Measurements from ENCODE around the gene AKAP11. TPM values are rescaled to one million over a fixed set of nuclear protein-coding genes. Genes with fewer than 3 reads are reported as not detected.

Gene AKAP11
- total and polyA plus RNA-seq, 4 donors, result 4.8 to 42.0 (median 22.0) TPM

- no peak for DNase-seq
- no peaks in the 10 kb centered on the region for H3K27me3 ChIP-seq (ENCODE audit: control insufficient read depth in 1 of 2, insufficient read depth in 2 of 2, low read length in 1 of 2)
- H3K27ac ChIP-seq (ENCODE audit: low read depth in 1 of 2, low read length in 2 of 2), result no peak overlapping the region
- H3K36me3 ChIP-seq (ENCODE audit: control insufficient read depth in 1 of 2, insufficient read depth in 2 of 2, low read length in 1 of 2), result no peaks in the 10 kb centered on the region
- intact Hi-C loops (cut with DNase I), result no loop called here
- ATAC-seq (ENCODE audit: low FRiP score), result no peak
- no peak overlapping the region for H3K4me3 ChIP-seq (ENCODE audit: low read length in 2 of 2)
- H3K4me1 ChIP-seq (ENCODE audit: control insufficient read depth in 1 of 2, insufficient read depth in 2 of 2, low read length in 2 of 2), result no peaks in the 10 kb centered on the region
- H3K9me3 ChIP-seq (ENCODE audit: control insufficient read depth, low read length), result no peaks in the 10 kb centered on the region
- 41 to 48% methylated on average over 6 of the region's 6 CpGs for WGBS, 2 donors
Measured at GRCh38 chr13:42334329-42334706, 62.4 kb downstream of the AKAP11 start.

GRCh38 chr13:42337808-42338600, 66.1 kb downstream of the AKAP11 start:
- WGBS, 2 donors, result 71 to 72% methylated on average over 7 of the region's 7 CpGs
- no peak for ATAC-seq (ENCODE audit: low FRiP score)
- H3K4me3 ChIP-seq (ENCODE audit: low read length in 2 of 2), result no peak overlapping the region
- no peaks in the 10 kb centered on the region for H3K4me1 ChIP-seq (ENCODE audit: control insufficient read depth in 1 of 2, insufficient read depth in 2 of 2, low read length in 2 of 2)
- H3K36me3 ChIP-seq (ENCODE audit: control insufficient read depth in 1 of 2, insufficient read depth in 2 of 2, low read length in 1 of 2), result no peaks in the 10 kb centered on the region
- no peaks in the 10 kb centered on the region for H3K9me3 ChIP-seq (ENCODE audit: control insufficient read depth, low read length)
- intact Hi-C loops (cut with DNase I), result no loop called here
- no peaks in the 10 kb centered on the region for H3K27me3 ChIP-seq (ENCODE audit: control insufficient read depth in 1 of 2, insufficient read depth in 2 of 2, low read length in 1 of 2)
- DNase-seq, result no peak
- H3K27ac ChIP-seq (ENCODE audit: low read depth in 1 of 2, low read length in 2 of 2), result no peak overlapping the region

GRCh38 chr13:42345367-42345766, 73.4 kb downstream of the AKAP11 start:
- no peaks in the 10 kb centered on the region for H3K9me3 ChIP-seq (ENCODE audit: control insufficient read depth, low read length)
- ATAC-seq (ENCODE audit: low FRiP score) (no peak), DNase-seq (no peak)
- H3K4me1 ChIP-seq (ENCODE audit: control insufficient read depth in 1 of 2, insufficient read depth in 2 of 2, low read length in 2 of 2), result no peaks in the 10 kb centered on the region
- H3K27me3 ChIP-seq (ENCODE audit: control insufficient read depth in 1 of 2, insufficient read depth in 2 of 2, low read length in 1 of 2), result no peaks in the 10 kb centered on the region
- H3K36me3 ChIP-seq (ENCODE audit: control insufficient read depth in 1 of 2, insufficient read depth in 2 of 2, low read length in 1 of 2), result no peaks in the 10 kb centered on the region
- WGBS, 2 donors, result 76 to 85% methylated on average over 3 of the region's 3 CpGs
- intact Hi-C loops (cut with DNase I), result no loop called here
- no peak overlapping the region for H3K4me3 ChIP-seq (ENCODE audit: low read length in 2 of 2)
- no peak overlapping the region for H3K27ac ChIP-seq (ENCODE audit: low read depth in 1 of 2, low read length in 2 of 2)

- Histone ChIP-seq H3K27me3 (ENCODE audit: control insufficient read depth in 1 of 2, insufficient read depth in 2 of 2, low read length in 1 of 2) (no peaks in the 10 kb centered on the region), H3K4me3 (ENCODE audit: low read length in 2 of 2) (no peak overlapping the region), H3K4me1 (ENCODE audit: control insufficient read depth in 1 of 2, insufficient read depth in 2 of 2, low read length in 2 of 2) (no peaks in the 10 kb centered on the region), H3K36me3 (ENCODE audit: control insufficient read depth in 1 of 2, insufficient read depth in 2 of 2, low read length in 1 of 2) (no peaks in the 10 kb centered on the region), H3K9me3 (ENCODE audit: control insufficient read depth, low read length) (no peaks in the 10 kb centered on the region), H3K27ac (ENCODE audit: low read depth in 1 of 2, low read length in 2 of 2) (no peak overlapping the region)
- intact Hi-C loops (cut with DNase I), result no loop called here
- ATAC-seq (ENCODE audit: low FRiP score) (no peak), DNase-seq (no peak)
- WGBS, 2 donors, result 77 to 78% methylated on average over 4 of the region's 4 CpGs
Measured at GRCh38 chr13:42348576-42348975, 76.6 kb downstream of the AKAP11 start.

GRCh38 chr13:42350141-42350540, 78.2 kb downstream of the AKAP11 start:
- intact Hi-C loops (cut with DNase I), result no loop called here
- Histone ChIP-seq H3K36me3 (ENCODE audit: control insufficient read depth in 1 of 2, insufficient read depth in 2 of 2, low read length in 1 of 2) (no peaks in the 10 kb centered on the region), H3K27me3 (ENCODE audit: control insufficient read depth in 1 of 2, insufficient read depth in 2 of 2, low read length in 1 of 2) (no peaks in the 10 kb centered on the region), H3K27ac (ENCODE audit: low read depth in 1 of 2, low read length in 2 of 2) (no peak overlapping the region), H3K9me3 (ENCODE audit: control insufficient read depth, low read length) (no peaks in the 10 kb centered on the region), H3K4me3 (ENCODE audit: low read length in 2 of 2) (no peak overlapping the region), H3K4me1 (ENCODE audit: control insufficient read depth in 1 of 2, insufficient read depth in 2 of 2, low read length in 2 of 2) (no peaks in the 10 kb centered on the region)
- DNase-seq (no peak), ATAC-seq (ENCODE audit: low FRiP score) (no peak)
- 66 to 69% methylated on average over 4 of the region's 4 CpGs for WGBS, 2 donors

GRCh38 chr13:42354241-42355091, 82.5 kb downstream of the AKAP11 start:
- Histone ChIP-seq H3K4me3 (ENCODE audit: low read length in 2 of 2) (no peak overlapping the region), H3K27ac (ENCODE audit: low read depth in 1 of 2, low read length in 2 of 2) (no peak overlapping the region), H3K4me1 (ENCODE audit: control insufficient read depth in 1 of 2, insufficient read depth in 2 of 2, low read length in 2 of 2) (no peaks in the 10 kb centered on the region), H3K9me3 (ENCODE audit: control insufficient read depth, low read length) (no peaks in the 10 kb centered on the region), H3K36me3 (ENCODE audit: control insufficient read depth in 1 of 2, insufficient read depth in 2 of 2, low read length in 1 of 2) (no peaks in the 10 kb centered on the region), H3K27me3 (ENCODE audit: control insufficient read depth in 1 of 2, insufficient read depth in 2 of 2, low read length in 1 of 2) (no peaks in the 10 kb centered on the region)
- DNase-seq (no peak), ATAC-seq (ENCODE audit: low FRiP score) (no peak)
- WGBS, 2 donors, result 33% methylated on average over 6 of the region's 6 CpGs
- intact Hi-C loops (cut with DNase I), result no loop called here

- H3K36me3 ChIP-seq (ENCODE audit: control insufficient read depth in 1 of 2, insufficient read depth in 2 of 2, low read length in 1 of 2), result no peaks in the 10 kb centered on the region
- no peak overlapping the region for H3K27ac ChIP-seq (ENCODE audit: low read depth in 1 of 2, low read length in 2 of 2)
- WGBS, 2 donors, result 92 to 99% methylated on average over 4 of the region's 4 CpGs
- H3K4me3 ChIP-seq (ENCODE audit: low read length in 2 of 2), result no peak overlapping the region
- no peaks in the 10 kb centered on the region for H3K27me3 ChIP-seq (ENCODE audit: control insufficient read depth in 1 of 2, insufficient read depth in 2 of 2, low read length in 1 of 2)
- intact Hi-C loops (cut with DNase I), result no loop called here
- no peak for ATAC-seq (ENCODE audit: low FRiP score)
- no peaks in the 10 kb centered on the region for H3K4me1 ChIP-seq (ENCODE audit: control insufficient read depth in 1 of 2, insufficient read depth in 2 of 2, low read length in 2 of 2)
- no peak for DNase-seq
- H3K9me3 ChIP-seq (ENCODE audit: control insufficient read depth, low read length), result no peaks in the 10 kb centered on the region
Measured at GRCh38 chr13:42355092-42355485, 83.1 kb downstream of the AKAP11 start.

- Histone ChIP-seq H3K36me3 (ENCODE audit: control insufficient read depth in 1 of 2, insufficient read depth in 2 of 2, low read length in 1 of 2) (no peaks in the 10 kb centered on the region), H3K27me3 (ENCODE audit: control insufficient read depth in 1 of 2, insufficient read depth in 2 of 2, low read length in 1 of 2) (no peaks in the 10 kb centered on the region), H3K4me1 (ENCODE audit: control insufficient read depth in 1 of 2, insufficient read depth in 2 of 2, low read length in 2 of 2) (no peaks in the 10 kb centered on the region), H3K27ac (ENCODE audit: low read depth in 1 of 2, low read length in 2 of 2) (no peak overlapping the region), H3K9me3 (ENCODE audit: control insufficient read depth, low read length) (no peaks in the 10 kb centered on the region), H3K4me3 (ENCODE audit: low read length in 2 of 2) (no peak overlapping the region)
- ATAC-seq (ENCODE audit: low FRiP score) (no peak), DNase-seq (no peak)
- intact Hi-C loops (cut with DNase I), result no loop called here
- WGBS, 2 donors, result 92 to 95% methylated on average over 6 of the region's 6 CpGs
Measured at GRCh38 chr13:42355491-42356183, 83.7 kb downstream of the AKAP11 start.

Data from aorta (tissue), 5 donors.